D341Med (cell line): ENCODE data around the gene USP19.

ENCODE experiments used
- DNase-seq: peaks from one replicate; pipeline ENCODE4 v3.0.0; 2012; ENCODE audit warnings: low spot score

USP19 gene, protein sequence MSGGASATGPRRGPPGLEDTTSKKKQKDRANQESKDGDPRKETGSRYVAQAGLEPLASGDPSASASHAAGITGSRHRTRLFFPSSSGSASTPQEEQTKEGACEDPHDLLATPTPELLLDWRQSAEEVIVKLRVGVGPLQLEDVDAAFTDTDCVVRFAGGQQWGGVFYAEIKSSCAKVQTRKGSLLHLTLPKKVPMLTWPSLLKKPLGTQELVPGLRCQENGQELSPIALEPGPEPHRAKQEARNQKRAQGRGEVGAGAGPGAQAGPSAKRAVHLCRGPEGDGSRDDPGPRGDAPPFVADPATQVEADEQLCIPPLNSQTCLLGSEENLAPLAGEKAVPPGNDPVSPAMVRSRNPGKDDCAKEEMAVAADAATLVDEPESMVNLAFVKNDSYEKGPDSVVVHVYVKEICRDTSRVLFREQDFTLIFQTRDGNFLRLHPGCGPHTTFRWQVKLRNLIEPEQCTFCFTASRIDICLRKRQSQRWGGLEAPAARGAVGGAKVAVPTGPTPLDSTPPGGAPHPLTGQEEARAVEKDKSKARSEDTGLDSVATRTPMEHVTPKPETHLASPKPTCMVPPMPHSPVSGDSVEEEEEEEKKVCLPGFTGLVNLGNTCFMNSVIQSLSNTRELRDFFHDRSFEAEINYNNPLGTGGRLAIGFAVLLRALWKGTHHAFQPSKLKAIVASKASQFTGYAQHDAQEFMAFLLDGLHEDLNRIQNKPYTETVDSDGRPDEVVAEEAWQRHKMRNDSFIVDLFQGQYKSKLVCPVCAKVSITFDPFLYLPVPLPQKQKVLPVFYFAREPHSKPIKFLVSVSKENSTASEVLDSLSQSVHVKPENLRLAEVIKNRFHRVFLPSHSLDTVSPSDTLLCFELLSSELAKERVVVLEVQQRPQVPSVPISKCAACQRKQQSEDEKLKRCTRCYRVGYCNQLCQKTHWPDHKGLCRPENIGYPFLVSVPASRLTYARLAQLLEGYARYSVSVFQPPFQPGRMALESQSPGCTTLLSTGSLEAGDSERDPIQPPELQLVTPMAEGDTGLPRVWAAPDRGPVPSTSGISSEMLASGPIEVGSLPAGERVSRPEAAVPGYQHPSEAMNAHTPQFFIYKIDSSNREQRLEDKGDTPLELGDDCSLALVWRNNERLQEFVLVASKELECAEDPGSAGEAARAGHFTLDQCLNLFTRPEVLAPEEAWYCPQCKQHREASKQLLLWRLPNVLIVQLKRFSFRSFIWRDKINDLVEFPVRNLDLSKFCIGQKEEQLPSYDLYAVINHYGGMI (N-terminal part only)

DNA sequence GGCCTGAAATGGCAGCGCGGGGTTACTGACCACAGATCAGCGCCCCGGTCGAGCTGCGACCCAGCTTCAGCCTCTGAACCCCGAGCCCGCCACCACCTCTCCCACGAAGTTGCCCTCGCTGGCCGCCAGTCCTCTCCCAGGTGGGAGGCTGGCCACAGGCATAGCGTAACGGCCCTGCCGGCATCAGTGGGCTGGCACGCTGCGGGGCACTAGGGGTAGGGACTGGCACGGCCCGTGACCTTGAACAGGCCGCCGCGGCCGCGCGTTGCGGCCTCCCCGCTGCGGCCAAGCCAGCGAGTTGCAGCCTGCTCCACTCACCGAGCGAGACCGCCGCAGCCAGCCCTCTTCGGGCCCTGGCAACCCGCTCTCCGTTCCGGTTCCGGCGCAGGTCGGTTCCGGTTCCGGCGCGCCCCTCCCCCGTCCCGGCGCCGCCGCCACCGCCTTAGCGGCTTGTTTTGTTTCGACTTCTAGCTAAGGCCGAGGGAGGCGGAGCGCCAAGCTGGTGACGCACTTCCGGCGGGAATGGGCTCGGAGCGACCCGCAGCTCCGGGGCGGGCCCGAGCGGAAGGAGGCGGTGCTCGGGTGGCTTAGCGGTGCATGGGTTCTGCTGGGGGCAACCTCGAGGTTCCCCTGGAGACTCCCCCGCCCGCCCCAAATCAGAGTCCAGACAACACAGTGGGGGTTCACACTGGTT lies at the start of gene USP19:
USP19 (minus strand) TSS at position 386 of the 694 bp plus-strand sequence. CDS start 1,678 bp downstream, outside the sequence.
- DNase-seq, result peak; percentile 98

DNA sequence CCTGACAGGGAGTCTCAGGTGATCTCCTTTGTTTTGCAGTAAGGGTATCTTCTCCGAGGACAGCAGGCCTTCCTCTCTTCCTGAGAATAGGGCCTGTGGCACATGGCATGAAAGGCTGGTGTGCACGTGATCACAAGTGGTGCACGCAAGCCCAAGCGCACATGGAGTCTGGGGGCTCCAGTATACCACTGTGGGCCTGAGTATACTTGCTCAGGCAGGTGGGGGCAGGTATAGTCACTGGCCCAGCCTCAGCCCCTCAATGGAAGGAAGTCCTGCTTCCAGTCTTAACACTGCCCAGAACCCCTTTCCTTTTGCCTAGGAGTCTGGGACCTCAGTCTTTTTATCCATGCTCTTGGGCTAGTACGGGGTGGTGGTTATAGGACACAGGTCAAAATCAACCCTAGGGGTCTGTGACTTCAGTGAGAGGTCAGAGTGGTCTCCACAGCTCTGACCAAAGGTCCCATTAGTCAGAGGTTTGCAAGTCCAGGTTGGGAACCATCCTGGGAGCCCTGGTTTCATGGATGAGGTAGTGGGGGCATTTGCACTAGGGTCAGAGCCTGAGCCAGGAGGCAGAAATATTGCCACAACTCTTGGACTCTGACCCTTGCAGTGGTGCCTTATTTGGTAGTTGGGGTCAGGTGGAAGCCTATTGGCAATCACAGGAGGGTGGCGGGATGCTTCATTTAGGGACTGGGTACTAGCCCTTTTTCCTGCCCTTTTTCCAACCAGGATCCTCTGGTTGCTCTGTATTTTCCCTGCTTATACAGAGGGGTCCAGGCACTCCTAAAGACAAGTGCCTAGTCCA lies 46.3 kb upstream of the USP19 start:
- DNase-seq, result no peak

DNA sequence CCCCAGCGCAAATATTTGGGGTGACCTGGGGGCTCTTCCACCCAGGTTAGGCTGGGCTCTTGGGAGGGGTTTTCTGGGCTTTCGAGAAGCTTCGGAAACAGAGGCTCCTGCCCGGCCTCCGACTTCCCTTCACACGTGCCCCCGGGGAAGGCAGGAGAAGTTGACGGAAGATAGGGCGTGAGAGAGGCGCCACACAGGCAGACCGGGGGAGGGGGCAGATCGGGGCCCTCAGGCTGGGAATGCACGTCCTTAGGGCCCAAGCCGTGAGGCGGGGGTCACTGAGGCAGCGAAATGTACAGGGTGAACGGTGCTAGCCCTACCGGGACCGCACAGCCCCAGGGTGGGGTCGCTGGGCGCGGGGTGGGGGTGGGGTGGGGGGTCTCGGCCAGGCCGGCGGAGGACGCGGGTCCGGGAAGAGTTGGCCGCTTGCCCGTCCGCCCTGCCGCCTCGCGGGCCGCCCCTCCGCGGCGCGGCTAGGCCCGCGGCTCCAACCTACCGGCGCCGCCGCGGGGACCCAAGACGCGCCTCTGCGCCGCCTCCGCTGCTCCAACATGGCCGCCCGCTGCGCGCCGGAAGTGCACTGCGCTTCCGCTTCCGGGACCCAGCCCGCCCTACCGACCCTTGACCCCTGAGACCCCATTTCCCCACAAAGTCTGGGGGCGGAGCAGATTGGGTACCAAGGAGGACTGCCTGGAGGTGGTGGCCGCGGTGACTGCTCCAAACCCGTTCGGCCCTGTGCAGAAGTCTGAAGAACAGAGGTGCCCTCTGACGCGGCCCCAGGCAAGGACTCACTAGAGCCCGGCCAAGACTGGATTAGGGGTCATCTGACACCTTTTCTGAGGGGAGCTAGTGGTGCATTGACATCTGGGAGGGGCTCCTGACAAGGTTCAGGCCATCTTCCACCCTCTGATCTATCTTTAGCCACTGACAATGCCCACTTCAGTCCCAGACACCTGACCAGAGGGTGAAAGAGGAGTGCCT lies 45.4 kb upstream of the USP19 start, which contains the start of gene CCDC71:
CCDC71 (minus strand) TSS at position 561 of the 981 bp plus-strand sequence. CDS start 2,123 bp downstream, outside the sequence.
- DNase-seq, result peak; percentile 94

- peak; percentile 89 for DNase-seq
Measured at GRCh38 chr3:49164983-49165720, 44.5 kb upstream of the USP19 start.

GRCh38 chr3:49163609-49164008 lies 43.0 kb upstream of the USP19 start:
- DNase-seq, result no peak

DNA sequence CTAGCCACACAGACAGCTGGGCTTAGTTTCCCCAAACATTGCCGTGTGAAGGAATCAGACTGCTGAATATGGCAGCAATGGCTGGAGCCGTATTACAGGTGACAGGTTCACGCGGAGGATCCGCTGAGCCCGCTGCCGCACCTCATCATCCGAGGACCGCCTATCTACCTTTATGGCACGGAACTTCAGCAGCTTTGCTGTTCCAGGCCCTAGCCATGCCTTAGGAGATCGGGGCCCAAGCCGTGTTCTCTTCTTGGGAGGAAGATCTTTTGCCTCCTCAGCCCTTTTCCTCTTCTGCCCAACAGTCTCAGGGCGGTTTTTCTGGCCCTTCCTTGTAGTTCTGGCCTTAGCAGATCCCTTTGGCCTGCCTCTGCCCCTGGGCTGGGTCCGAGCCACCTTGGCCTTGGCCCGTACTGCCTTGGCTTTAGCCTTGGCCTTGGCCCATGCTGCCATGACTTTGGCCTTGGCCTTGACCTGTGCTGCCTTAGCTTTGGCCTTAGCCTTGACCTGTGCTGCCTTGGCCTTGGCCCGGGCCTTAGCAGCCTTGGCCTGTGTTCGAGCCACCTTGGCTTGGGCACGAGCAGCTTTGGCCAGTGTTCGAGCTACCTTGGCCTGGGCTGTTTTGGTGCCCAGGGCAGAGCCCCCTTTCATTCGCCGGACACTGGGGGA lies 42.3 kb upstream of the USP19 start:
- DNase-seq, result no peak

GRCh38 chr3:49161808-49162530 lies 41.3 kb upstream of the USP19 start:
- DNase-seq, result no peak

GRCh38 chr3:49161197-49161596 lies 40.6 kb upstream of the USP19 start:
- no peak for DNase-seq

DNA sequence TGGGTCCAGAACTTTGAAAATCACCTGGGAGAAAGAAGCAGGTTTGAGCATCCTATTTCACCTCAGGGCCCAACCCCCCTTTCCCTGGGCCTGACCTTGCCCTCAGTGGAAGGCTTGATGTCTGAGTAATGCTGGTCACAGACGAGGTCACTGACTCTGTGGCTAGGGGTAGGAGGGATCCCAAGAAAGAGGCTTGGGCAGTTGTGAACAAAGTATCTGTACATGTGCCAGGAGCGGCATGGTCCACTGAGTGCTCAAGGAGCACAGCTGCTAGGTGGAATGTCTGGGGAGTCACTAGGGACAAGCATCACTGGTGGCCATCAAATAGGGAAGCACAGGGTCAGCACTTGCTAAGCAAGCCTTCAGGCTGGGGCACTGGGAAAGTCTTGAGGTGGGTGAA lies 38.2 kb upstream of the USP19 start:
- no peak for DNase-seq

DNA sequence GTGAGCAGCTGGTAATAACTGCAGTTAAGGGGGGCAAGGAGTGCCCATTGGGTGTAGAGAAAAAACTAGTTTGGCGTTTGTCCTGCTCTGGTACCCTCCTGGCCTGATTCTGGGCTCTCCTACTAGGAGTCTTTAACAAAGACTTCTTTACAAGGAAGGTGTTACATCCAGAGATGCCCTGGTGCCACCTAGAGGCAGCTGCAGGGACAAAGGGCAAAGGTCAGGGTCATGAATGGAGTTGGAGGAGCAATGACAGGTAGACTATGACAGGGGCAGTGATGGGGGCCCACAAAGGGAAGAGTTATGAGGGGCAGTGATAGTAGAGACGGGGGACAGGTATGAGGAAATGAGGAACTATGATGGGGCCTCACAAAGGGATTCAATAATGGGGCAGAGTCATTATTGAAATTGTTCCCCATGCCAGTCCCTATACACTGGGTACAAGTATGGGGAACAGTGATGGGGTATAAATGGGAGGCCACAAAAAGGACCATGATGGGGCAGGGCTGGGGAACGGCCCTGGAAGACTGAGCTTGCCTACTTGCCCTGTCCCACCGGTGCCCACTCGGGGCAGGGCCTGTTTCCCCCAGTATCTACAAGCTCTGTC lies 37.6 kb upstream of the USP19 start:
- DNase-seq, result no peak

DNA sequence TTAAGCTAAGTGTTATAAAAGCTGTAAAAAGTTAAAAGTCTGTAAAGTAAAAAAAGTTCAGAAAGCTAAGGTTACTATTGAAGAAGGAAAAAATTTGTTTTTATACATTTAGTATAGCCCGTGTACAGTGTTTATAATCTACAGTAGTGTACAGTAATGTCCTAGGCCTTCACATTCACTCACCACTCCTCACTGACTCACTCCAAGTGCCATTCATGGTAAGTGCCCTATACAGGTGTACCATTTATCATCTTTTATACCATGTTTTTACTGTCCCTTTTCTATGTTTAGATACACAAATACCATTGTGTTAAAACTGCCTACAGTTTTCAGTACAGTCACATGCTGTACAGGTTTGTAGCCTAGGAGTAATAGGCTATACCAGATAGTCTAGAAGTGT lies 36.7 kb upstream of the USP19 start:
- no peak for DNase-seq

DNA sequence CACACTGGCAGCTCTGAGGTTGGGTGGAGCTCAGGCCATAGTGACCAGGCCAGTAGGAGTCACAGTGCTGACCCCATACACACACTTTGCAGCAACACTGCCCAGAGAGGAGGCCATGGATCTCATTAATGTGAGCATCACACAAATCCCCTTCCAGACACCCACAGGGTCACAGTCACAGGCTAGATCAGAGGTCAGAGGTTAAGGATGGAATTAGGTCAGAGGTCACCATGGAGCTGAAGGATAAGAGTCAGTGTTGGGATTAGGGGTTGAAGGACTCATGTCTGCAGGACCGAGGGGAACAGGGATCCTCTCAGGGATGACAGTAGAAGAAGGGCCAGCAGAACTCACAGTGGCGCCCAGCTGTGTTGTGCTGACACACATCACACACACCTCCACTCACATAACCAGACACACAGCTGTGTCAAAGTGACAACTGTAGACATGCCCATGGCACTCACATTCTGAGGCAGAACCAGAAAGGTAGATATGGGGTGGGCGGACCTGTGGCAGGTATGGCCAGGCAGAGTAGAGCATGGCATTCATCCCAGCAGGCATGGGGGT lies 32.8 kb upstream of the USP19 start:
- DNase-seq, result no peak

DNA sequence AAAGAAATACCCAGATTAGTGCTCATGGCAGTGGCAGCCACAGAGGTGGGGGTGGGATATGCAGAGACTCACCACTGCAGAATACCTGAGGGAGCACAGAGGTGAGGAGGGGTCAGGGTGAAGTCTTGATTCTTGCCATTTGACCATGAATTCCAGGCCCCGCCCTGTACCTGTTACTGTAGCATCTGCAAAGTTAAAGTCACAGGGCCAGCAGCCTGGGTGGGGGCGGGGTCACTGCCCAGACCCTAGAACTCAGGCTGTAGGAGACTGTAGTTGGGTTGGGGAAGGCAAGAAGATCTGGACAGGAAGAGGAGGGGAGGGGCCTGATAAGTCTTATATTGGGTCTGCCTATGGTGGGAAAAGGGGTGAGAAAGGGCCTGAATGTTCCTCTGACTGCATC lies 31.0 kb upstream of the USP19 start:
- DNase-seq, result no peak

DNA sequence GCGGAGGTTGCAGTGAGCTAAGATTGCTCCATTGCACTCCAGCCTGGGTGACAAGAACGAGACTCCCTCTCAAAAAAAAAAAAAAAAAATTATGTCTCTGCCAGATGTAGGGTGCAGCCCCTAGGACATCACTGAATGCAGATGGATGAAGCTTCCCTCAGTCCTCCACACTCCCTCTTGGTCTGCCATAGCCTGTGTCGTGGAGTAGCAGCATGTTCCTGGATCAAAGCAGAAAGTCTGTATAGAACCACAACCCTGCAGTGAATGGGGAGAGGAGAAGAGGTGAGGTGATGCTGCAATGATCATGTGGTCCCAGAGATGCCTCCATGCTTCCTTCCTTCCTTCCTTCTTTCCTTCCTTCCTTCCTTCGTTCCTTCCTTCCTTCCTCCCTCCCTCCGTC lies 27.5 kb upstream of the USP19 start:
- DNase-seq, result no peak

GRCh38 chr3:49140080-49140479 lies 19.5 kb upstream of the USP19 start:
- no peak for DNase-seq

- DNase-seq, result no peak
Measured at GRCh38 chr3:49135499-49135898, 14.9 kb upstream of the USP19 start.
